Nucleus accumbens (tissue), 56 donors: ENCODE results near the gene TET1.
A peak's percentile ranks its signal among the peaks of the same experiment; 100 is the strongest.
"Not testable (repeated sequence)": the region's sequence is repeated elsewhere in the genome, so short reads cannot be mapped to it uniquely, and the experiment has no call there.

ENCODE experiments used
- DNase-seq, 56 donors: peaks; one replicate each; lab custom pipeline; 2025; lab: John Stamatoyannopoulos, UW

The TET1 gene

DNA sequence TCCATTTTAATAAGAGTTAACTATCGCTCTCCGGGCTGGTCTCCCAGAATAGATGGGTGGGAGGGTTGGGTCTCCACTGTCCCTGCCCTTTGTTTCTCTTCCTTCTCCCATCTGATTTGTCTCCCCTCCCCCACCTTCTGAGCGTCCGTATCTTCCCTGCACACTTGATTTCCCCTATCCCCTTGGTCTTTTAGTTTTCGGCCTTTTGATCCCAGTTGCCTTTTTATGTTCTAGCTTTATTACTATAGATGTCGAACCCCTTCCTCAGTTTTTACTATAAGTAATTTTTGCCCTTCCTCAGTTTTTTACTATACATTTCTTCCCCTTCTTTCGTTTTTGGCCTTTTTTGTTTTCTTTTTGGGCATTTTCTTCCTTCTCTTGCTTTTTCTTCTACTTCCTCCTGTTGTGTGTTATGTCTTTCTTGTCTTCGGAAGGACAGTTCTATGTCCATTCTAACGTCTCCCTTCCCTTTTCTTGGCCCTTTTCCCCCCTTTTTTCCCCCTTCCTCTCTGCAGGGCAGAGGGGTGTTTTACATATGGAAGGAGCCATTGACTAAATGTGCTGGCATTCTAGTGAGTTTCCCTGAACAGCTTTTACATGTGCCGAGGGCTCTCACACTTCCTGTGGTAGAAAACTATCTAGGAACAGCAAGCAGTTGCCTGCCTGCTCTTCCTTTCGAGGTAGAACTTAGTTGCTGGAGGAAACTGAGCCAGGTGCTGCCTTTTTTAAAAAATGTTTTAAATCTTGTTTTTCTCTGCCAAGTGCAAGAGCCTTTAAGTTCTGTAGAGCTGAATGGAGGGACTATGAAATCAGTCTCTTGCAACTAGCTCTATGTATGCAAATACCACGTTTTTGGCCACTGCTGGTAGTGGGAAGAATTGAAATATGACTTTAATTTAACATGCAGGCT is 2.8 kb downstream of the TET1 start:
- no peak for DNase-seq

DNA sequence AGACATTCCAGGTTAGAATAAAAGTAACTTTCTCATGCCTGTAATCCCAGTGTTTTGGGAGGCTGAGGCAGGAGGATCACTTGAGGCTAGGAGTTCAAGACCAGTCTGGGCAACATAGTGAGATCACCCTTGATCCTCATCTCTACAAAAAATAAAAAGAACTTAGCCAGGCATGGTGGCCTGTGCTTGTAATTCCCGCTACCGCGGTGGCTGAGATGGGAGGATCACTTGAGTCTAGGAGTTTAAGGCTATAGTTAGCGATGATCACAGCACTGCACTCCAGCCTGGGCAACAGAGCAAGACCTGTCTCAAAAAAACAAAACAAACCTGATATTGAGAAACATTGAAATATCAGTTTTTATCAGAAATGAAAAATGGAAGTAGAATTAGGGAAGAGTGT is 4.6 kb downstream of the TET1 start:
- no peak for DNase-seq

DNA sequence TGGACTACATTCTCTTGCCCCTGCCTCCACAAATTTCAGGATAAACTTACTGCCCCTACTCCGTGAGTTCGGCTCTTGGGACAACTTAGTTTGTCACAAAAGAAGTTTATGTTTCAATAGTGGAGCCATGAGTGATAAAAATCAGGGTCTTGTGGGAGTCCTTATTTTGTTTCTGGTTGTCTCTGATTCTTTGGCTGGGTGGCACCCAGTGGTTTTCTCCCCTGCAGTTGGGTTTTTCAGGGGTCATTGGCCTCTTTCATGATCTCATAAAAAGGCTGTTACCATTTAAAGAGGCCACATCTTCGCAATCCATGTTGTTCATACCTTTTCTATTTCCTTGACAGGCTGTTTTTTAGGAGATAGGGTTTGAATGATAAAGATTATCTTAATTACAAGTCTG is 5.5 kb downstream of the TET1 start:
- DNase-seq = no peak

- no peak for DNase-seq
These were observed 6.2 kb downstream of the TET1 start for GRCh38 chr10:68566351-68566750.

DNA sequence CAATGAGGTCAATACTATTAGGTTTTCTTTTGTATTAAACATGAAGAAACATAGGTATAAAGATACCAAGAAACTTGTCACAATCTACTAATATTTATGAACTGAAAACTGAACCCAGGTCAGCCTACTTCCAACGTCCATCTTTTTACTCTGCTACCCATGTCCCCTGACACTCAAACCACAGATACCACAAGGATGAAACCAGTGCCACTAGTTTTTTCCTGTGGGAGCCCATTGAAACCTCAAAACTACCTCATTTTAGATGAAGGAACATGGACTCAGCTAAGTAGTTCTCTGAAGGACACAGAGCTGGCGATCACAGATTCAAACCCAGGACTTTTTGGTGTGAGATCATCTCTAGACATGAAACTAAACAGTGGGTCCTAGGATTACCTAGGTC is 6.8 kb downstream of the TET1 start:
- no peak for DNase-seq

DNA sequence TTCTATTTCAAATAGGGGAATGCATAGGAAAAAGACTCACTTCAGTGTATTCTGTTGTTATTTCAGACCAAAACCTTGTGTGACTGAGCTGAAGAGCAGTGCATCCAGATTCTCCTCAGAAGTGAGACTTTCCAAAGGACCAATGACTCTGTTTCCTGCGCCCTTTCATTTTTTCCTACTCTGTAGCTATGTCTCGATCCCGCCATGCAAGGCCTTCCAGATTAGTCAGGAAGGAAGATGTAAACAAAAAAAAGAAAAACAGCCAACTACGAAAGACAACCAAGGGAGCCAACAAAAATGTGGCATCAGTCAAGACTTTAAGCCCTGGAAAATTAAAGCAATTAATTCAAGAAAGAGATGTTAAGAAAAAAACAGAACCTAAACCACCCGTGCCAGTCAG is 12.0 kb downstream of the TET1 start:
- DNase-seq = no peak

GRCh38 chr10:68574051-68574450 is 13.9 kb downstream of the TET1 start:
- DNase-seq = no peak

DNA sequence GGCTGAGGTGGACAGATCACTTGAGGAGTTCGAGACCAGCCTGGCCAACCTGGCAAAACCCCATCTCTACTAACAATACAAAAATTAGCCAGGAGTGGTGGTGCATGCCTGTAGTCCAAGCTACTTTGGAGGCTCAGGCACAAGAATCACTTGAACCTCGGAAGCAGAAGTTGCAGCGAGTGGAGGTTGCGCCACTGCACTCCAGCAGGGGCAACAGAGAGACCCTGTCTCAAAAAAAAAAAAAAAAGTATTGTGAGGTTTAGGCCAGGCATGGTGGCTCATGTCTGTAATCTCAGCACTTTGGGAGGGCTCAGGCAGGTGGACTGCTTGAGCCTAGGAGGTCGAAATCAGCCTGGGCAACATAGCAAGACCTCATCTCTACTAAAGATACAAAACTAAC is 16.0 kb downstream of the TET1 start:
- DNase-seq = no peak

DNA sequence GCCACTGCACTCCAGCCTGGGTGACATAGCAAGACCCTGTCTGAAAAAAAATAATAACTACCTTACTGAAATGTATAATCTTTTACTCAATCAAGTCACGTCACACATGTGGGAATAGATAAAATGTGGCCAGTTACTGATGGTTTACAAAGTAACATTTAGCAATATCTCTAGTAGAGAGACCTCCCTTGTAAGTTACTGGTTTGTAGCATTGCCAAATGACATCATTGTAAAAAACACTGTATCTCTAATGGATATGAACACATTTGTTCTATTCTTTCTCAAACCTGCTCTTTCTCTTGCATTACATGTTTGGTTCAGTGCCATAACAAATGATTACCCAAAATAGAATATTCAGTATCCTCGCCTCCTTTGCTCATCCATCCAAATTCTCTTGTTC is 18.8 kb downstream of the TET1 start:
- DNase-seq = no peak

DNA sequence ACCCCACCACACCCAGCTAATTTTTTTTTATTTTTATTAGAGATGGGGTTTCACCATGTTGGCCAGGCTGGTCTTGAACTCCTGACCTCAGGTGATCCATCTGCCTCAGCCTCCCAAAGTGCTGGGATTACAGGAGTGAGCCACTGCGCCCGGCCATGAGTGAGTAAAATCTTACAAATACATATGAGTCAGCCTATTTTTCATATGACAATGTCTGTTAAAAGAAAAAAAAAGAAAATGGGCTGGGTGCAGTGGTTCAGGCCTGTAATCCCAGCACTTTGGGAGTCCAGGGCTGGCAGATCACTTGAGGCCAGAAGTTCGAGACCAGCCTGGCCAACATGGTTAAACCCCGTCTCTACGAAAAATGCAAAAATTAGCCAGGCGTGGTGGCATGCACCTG is 24.1 kb downstream of the TET1 start:
- DNase-seq = not testable (repeated sequence)

DNA sequence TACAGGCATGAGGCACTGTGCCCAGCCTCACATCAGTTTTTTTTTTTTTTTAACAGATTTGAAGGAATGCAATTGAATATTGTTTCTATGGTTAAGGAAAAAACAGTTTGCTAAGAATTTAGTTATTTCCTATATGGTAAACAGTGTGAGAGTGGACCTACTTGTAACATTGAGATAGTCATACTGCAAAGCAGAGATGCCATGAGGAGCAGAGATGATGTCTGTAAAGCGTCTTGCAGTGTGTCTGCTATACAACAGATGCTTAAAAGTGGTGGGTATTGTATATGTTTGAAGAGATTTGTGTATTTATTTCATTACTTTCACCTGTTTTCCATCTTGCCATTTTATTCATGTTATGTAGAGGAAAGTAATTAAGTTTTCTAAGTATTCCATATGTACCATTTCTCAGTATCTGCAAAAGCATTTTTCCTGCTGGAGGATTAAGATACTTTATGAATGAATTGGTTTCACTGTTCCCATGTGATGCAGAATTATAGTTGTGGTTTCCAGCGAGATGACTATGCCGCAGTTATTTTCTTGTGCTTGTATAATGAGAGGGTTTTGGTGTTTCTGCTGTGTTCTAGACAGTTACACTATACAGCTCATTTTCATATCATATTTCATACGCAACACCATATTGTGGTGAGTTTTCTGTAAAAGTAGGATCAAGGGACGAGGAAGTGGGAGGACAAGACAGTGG is 26.6 kb downstream of the TET1 start:
- no peak for DNase-seq

DNA sequence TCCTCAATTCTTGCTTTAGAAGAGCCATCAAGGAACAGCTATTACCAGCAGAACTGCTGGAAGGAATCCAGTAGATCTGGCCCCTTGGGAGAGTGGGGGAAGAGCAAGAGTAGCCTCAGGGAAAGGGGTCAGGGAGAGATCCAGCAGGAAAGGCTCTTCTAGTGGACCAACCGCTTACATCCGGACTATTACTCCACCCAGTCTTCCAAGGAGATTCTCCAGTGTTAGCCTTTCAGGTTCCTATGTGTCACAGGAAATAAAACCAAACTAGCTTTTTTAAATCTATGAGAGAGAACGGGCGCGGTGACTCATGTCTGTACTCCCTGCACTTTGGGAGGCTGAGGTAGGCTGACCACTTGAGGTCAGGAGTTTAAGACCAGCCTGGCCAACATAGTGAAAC is 34.3 kb downstream of the TET1 start:
- DNase-seq = no peak

GRCh38 chr10:68595513-68595912 is 35.4 kb downstream of the TET1 start:
- DNase-seq = no peak

DNA sequence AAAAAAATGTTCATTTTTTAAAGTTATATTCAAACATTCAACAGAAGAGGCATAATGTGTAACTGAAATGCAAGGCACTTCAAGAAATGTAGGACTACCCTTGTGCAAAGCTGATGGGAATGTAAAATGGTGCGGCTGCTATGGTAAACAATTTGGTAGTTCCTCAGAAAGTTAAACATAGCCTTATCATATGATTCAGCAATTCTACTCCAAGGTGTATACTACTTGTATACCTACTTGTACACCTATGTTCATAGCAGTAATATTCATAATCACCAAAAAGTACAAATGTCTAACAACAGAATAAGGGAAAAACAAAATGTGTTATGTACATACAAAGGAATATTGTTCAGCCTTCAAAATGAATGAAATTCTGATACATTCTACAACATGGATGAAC is 37.3 kb downstream of the TET1 start:
- DNase-seq = no peak

DNA sequence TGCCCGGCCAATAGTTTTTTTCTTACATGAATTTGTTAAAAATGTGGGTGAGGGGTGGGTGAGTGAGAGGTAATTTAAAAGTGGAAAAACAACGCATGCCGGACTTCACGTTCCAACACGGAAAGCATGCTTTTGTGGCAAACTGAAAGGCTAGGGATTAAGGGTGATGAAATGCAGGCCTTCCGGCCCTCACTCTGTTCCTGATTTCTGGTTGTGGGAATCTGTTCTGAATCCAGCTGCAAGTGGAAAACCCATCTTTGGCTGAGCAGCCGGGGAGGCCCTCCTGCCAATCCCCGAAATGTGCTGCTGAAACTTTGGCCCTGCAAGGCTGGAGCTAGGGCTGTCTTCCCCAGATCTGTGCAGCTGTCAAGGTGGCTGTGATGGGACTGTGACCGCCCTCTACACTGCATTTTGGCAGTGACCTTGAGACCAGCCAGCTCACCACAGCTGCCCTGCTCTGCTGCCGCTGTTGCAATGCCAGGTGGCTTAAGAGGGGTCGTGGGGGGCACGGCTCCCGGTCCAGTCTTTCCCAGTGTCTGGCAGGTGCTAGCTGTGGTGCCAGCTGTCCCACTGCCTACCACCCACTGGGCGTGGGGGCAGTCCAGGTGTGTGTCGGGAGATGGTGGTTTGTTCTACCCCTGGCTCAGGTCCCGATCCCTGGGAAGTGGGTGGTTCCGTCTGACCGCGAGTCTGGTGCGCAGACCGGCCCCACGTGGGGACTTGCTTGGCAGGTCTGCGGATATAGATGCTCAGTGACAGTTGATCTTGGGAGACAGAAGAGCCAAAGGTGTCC is 39.0 kb downstream of the TET1 start:
- peak in 39 of 56 donors; percentile 1 to 56 (median 21) for DNase-seq

DNA sequence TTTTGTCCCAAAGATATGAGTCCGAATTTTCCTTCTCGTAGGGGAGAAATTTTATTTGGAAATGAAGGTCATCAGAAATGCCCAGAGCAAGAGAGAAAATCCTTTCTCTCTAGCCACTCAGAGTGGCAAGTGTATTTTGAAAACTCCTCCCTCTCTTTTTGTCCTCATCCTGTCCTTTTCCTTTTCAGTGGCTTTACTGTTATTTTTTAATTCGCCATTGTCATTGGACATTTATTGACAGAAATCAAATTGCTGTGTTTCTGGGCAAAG is 39.6 kb downstream of the TET1 start:
- DNase-seq = no peak

- peak; percentile 33 to 91 (median 80) for DNase-seq
These were observed 40.1 kb downstream of the TET1 start for GRCh38 chr10:68600041-68600778.

DNA sequence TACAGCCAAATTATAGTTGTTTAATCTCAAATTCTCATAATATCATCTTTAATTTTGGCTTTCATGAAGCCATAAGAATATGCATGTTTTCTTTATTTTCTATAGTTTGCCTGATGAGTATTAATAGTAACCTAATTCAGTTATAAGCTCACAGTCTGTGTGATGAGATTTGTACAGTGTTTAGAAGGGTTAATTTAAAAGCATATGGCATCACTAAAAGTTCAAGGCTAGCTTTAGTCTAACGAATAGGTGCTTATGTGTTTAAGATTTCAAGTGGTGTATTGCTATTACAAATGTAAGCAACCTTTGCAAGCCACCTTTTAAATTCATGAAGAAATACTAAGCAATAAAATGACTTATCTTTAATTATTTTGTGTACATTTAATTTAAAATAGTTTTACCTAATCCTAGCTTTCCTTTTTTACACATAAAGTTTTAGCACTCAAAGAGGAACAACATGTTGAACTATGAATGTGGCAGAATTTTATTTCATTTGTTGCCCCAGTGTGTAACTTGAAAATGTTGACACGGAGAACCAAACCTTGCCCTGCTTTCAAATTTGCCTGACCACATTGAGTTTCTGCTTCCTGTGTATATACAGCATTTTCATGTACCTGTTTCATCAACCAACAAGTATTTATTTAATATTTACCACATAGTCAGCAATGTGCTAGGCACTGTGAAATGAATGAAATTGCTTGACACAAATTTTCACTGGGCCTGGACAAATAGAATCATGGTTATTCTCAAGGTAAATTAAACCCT is 41.5 kb downstream of the TET1 start:
- no peak for DNase-seq

DNA sequence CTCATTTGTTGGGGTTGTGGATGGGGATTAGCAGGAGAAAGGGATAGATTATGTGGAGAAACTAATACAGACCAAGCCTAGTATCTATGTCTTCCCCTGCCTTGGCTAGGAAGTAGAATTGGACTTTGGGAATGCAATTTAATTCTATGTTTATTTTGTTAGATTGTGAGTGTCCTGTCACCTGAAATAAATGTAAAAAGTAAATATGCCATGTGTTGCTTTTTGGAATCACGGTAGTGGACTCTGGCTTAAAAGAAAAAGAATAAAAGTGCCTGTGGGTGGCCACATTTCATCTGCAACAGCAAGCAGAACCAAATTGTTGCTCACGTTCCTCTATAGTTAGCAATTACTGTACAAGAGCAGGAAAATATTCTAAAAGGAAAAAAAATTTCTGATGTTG is 42.3 kb downstream of the TET1 start:
- no peak for DNase-seq

DNA sequence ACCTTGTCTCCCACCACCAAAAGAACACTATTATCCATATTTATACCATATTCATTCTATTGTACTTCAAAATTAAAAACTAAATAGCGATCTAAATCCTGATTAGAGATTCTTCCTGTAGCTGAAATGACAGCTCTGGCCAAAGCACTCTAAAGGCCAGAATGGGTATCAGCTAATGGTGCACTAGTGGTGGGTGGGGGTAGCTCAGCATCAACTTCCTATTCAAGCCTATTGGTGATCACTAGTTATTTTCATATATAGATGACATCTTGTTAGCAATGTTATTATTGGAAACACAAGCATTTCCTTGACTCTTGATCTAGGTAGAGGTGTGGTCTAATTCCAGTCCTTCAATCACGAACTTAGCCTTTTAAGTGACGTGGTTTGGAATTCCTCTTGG is 43.6 kb downstream of the TET1 start:
- DNase-seq = peak in 1 of 56 donors; percentile 1
